Activated CD8-positive, alpha-beta memory T cell treated with anti-CD3 and anti-CD28 coated beads, Interleukin-2, amount 50 U/mL, for 24 hours (primary cell): ENCODE results near the gene AMDHD1.

Experiments
- DNase-seq: peaks from one replicate; pipeline ENCODE4 v3.0.0-alpha.2; 2020; ENCODE audit errors: extremely low read depth

Gene AMDHD1

DNA sequence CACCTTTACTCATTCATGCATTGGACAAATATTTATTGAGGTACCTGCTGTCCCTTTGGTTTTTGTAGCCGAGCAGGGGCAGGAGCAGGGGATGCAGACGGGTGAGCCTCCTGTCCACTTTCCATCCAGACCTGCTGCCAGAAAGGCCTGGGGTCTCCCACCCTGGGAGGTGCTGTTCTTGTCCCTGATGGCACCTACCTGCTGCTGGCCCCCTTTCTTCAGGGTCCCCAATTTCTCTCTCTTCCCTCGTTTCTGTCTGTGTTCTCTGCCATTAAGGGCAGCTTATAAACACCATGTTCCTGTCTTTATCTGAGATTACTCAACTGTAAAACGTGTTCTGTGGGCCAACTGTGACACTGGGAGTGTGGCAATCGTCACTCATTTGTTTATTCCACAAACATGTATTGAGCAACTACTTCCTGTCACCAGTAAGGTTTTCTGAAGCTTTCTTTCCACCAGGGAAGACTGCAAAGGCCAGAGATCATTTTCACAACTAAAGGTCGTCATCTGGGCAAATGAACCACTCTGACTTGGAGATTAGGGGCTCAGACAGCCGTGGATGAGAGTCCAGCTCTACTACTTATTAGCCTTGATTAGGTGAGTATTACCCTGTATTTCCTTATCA lies 53.0 kb downstream of the AMDHD1 start, which contains the start of gene HAL:
TSS of gene HAL (minus strand) at position 311 of the 625 bp plus-strand sequence. CDS start 434 bp downstream, outside the sequence.
- DNase-seq: no peak

DNA sequence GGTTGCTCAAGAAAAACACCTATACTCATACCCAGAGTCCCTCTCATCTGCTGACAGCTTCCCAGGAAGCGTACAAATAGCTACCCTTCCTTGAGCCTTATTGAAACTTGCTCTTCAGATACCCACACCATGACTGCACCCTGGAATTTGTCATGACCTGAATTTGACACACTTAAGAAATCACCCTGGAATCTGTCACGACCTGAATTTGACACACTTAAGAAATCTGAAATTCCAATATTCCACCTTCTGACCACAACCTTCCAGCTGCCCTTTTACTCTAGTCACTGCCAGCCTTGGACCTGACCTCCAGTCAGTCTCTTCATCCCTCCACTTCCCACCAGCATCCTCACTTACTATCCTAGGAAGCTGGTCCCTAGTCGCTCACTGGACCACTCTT lies 54.1 kb downstream of the AMDHD1 start:
- no peak for DNase-seq

DNA sequence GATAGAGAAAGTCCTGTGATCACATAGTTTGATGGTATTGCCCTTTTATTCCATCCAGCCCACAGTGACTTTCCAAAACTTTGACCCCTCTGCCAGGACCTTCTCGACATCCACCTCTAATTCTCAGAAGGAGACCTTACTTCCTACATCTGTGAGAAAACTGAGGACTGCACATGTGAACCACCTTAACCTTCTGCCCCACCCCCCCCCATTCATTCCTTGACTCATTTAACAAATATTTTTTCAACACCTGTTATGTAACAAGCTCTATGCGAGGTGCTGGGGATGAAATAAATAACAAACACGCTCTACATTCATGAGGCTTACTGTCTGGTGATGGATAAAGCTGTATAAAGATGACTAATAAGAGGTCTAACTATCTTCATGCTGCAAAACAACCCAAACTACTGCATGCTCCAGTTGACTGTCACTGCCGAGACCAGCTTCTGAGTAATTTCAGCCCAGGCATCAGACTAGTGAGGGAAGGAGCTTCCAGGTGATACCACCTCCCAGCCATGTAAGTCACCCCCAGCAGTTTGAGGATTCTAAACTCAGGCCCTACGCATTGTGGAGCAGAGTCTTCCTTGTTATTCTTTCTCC lies 54.9 kb downstream of the AMDHD1 start:
- DNase-seq: no peak

DNA sequence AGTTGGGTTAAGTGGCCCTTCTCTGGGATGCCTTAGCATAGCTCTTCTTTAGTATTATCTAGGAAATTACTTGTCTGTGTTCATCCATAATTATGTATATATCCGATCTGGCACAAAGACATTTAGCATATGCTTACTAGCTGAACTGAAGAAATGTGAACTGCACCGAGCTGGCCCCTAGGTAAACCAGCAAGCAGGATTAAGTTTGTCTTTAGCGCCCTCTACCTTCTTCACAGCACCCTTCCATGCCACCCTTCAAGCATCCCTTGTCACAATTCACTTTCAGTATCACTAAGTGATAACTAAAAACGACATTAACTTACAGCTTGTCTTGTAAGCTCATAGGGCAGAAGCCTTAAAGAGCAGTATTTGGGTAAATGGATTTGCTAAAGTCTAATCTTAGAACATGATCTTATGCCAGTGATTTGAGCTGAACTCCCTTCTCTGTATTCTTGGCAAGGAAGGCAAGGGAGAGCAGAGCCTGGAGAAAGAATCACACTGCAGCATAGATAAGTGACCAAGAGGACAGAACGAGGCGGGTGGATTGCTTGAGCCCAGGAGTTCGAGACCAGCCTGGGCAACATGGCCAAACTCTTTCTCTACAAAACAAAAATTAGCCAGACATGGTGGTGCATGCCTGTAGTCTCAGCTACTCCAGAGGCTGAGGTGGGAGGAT lies 55.6 kb downstream of the AMDHD1 start:
- DNase-seq: peak; percentile 1

DNA sequence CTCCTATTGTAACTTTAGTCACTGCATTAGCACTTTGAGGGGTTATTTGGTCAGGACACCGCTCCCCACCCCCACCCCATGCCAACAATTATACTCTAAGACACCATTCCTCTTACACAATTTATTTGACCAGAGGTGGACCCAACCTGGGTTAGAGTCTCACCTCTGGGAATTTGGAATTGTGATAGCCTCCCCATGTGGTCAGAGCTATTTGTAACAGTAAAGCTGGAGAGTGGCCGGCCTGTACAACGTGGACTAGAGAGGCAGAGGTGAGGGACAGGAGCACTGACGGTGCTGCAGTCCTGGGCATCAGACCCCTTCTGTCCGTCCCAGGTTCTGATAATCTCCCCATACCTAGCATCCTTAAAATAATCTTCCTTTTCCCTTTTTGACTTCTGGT lies 56.4 kb downstream of the AMDHD1 start:
- DNase-seq: no peak

DNA sequence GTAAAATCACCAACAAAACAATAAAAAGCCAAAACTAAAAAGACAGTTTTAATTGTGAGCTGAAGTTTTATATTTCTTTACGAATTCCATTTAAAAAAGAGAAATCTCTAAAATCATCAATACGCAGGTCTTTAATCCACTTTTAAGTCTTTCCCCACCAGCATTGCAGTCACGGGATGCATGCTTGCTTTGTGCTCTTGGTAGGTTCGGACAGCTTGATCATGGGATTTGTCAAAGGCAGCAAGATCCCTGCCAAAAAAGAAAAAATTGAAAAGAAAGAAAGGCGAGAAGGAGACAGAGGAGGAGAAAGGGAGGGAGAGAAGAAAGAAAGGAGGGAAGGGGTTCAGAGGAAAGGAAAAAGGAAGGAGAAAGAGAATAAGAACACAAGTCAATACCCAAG lies 57.7 kb downstream of the AMDHD1 start:
- no peak for DNase-seq

DNA sequence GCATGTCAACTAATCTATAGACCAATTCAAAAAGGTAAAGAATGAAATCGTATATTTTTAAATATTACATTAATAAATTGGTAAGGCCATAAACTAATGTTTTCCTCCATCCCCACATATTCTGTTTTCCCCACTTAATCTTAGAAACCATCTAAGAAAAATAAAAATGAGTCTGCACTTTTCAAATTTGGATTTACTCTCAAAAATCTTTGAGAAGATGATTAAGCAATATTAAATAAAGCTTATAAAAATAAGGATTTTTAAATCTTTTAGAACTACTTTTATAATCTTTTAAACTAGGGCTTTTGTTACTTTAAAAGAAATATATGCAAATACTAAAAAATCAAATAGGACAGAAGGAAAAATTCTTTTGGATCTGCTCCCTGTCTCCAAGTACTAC lies 63.6 kb downstream of the AMDHD1 start:
- DNase-seq: no peak

DNA sequence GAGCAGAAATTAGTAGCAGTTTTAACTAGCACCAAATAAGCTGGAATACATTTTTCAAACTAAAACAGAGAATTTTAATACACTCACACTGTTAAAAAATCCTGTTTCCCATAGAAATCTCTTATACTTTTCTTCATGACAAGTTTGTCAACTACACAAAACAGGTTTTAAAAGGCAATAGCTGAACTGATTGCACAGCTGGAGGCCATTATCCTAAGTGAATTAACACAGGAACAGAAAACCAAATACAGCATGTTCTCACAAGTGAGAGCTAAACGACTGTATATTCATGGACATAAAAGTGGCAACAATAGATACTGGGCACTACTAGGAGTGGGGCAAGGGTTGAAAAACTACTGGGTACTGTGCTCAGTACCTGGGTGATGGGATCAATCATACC lies 64.6 kb downstream of the AMDHD1 start:
- no peak for DNase-seq

DNA sequence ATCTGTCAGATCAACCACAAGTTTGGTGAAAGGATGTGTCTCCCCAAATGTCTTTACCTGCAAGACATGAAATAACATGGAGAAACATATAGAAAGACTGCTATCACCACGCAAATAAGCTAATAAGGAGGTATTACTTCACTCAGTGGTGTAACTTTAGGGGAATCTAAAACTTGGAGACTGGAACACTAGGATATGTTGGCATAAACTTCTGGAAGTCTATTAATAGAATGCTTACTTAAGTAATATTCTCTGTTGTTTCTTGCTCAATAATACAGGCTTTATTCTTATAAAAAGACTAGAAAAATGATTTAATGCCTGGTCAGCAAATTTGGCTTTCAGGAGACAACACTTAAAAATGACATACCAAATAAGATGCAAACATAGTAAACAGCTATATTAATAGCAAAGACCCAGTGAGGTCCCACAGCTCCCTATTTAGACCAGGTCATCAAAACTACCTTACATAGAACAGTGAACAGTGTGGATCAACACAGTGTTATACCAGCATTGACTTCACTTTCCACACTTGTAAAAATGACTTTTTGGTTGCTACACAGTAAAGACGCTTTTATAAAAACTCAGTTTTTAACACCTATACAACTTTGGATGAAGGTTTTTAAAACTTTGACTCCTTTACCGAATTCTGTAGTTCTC lies 71.9 kb downstream of the AMDHD1 start:
- no peak for DNase-seq

DNA sequence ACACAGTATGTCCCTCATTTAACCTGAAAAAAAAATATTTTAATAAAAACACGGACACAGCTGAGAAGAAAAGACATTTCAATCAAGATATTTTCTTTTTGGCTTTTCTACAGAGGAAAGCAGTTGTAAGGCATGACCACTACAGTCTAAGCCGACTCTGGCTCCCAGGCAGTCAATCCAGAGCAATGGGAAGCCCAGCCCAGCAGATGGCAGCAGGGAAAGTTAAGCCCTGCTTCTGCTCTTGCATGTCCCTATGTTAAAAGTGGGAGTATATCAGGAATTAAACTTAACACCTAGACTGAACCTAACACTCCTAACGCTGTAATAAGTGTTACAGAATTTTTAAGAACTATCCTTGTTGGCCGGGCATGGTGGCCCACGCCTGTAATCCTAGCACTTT lies 72.5 kb downstream of the AMDHD1 start:
- DNase-seq: no peak
